Measurements from ENCODE around the gene CLEC2L.

CLEC2L gene

GRCh38 chr7:139494835-139495579, 28.5 kb upstream of the CLEC2L start:
- no peak for TF ChIP-seq ZNF70 (CRISPR knock-in tag; IDR thresholded peaks at IDR 0.05)
- no peak for TF ChIP-seq TCF4 (CRISPR knock-in tag; IDR thresholded peaks at IDR 0.05; ENCODE audit: borderline replicate concordance)
- no peak for TF ChIP-seq ISL1 (CRISPR knock-in tag; IDR thresholded peaks at IDR 0.05)
- no peak for TF ChIP-seq ZFP30 (CRISPR knock-in tag; IDR thresholded peaks at IDR 0.05)
- TF ChIP-seq OSR1 (CRISPR knock-in tag; IDR thresholded peaks at IDR 0.05), result no peak
- no peak for TF ChIP-seq RARB (CRISPR knock-in tag; IDR thresholded peaks at IDR 0.05)
- TF ChIP-seq TOX (CRISPR knock-in tag; IDR thresholded peaks at IDR 0.05; ENCODE audit: borderline replicate concordance), result no peak
- no peak for TF ChIP-seq CSRNP3 (CRISPR knock-in tag; IDR thresholded peaks at IDR 0.05)
- no peak for TF ChIP-seq ZFP3 (CRISPR knock-in tag; IDR thresholded peaks at IDR 0.05)
- TF ChIP-seq PATZ1 (CRISPR knock-in tag; IDR thresholded peaks at IDR 0.05; ENCODE audit: borderline replicate concordance), result no peak
- TF ChIP-seq ZNF8 (CRISPR knock-in tag; IDR thresholded peaks at IDR 0.05), result no peak
- no peak for TF ChIP-seq ESRRG (CRISPR knock-in tag; IDR thresholded peaks at IDR 0.05)
- no peak for TF ChIP-seq TSHZ2 (CRISPR knock-in tag; IDR thresholded peaks at IDR 0.05)
- no peak for TF ChIP-seq POU6F1 (CRISPR knock-in tag; IDR thresholded peaks at IDR 0.05; ENCODE audit: borderline replicate concordance, low read depth)
- no peak for TF ChIP-seq PPARA (CRISPR knock-in tag; IDR thresholded peaks at IDR 0.05; ENCODE audit: borderline replicate concordance)
- TF ChIP-seq ZC3H10 (CRISPR knock-in tag; IDR thresholded peaks at IDR 0.05), result no peak
- TF ChIP-seq ARNTL (CRISPR knock-in tag; IDR thresholded peaks at IDR 0.05; ENCODE audit: borderline replicate concordance, low read depth), result no peak
- TF ChIP-seq GLIS3 (CRISPR knock-in tag; IDR thresholded peaks at IDR 0.05), result no peak
- no peak for TF ChIP-seq SNAI2 (CRISPR knock-in tag; IDR thresholded peaks at IDR 0.05)
- TF ChIP-seq ZNF565 (CRISPR knock-in tag; conservative IDR thresholded peaks at IDR 0.05; ENCODE audit: low read depth), result no peak
- no peak for ATAC-seq

GRCh38 chr7:139495580-139496125, 27.8 kb upstream of the CLEC2L start:
- ATAC-seq, result no peak
- TF ChIP-seq SNAI2 (CRISPR knock-in tag; IDR thresholded peaks at IDR 0.05) (no peak), TOX (CRISPR knock-in tag; IDR thresholded peaks at IDR 0.05; ENCODE audit: borderline replicate concordance) (no peak), ZNF70 (CRISPR knock-in tag; IDR thresholded peaks at IDR 0.05) (no peak), TSHZ2 (CRISPR knock-in tag; IDR thresholded peaks at IDR 0.05) (no peak), PPARA (CRISPR knock-in tag; IDR thresholded peaks at IDR 0.05; ENCODE audit: borderline replicate concordance) (no peak), BACH2 (CRISPR knock-in tag; IDR thresholded peaks at IDR 0.05; ENCODE audit: borderline replicate concordance) (no peak), ZNF565 (CRISPR knock-in tag; conservative IDR thresholded peaks at IDR 0.05; ENCODE audit: low read depth) (no peak), CSRNP3 (CRISPR knock-in tag; IDR thresholded peaks at IDR 0.05) (no peak), ZC3H10 (CRISPR knock-in tag; IDR thresholded peaks at IDR 0.05) (no peak), CREB5 (CRISPR knock-in tag; IDR thresholded peaks at IDR 0.05; ENCODE audit: low read depth) (no peak), CSDC2 (CRISPR knock-in tag; IDR thresholded peaks at IDR 0.05) (no peak), OSR1 (CRISPR knock-in tag; IDR thresholded peaks at IDR 0.05) (no peak), ZFP30 (CRISPR knock-in tag; IDR thresholded peaks at IDR 0.05) (no peak), RARB (CRISPR knock-in tag; IDR thresholded peaks at IDR 0.05) (no peak)
